GM13977 (cell line): ENCODE data around the gene OR2L8.

Experiments
- DNase-seq: peaks from one replicate; pipeline ENCODE4 v3.0.0; 2012; ENCODE audit warnings: low spot score
- in situ Hi-C: fragments of 300-500 bp; cut with MboI; formaldehyde crosslinking; loops from one replicate; pipeline ENCODE4 v1.12.0; 2022; ENCODE audit warnings: low sequenced_read_pairs, low pct_unique_long_range_greater_than_20kb, mixed read lengths, inconsistent platforms; ENCODE audit not compliant: unreplicated experiment
- TF ChIP-seq, protein P1 (sequence below): IDR thresholded peaks from 2 replicates; pipeline ENCODE4 v1.5.1; 2012; ENCODE audit warnings: mild to moderate bottlenecking, control low read depth; ENCODE audit not compliant: insufficient read depth; ENCODE audit errors: extremely low read depth, missing control alignments

The OR2L8 gene

DNA sequence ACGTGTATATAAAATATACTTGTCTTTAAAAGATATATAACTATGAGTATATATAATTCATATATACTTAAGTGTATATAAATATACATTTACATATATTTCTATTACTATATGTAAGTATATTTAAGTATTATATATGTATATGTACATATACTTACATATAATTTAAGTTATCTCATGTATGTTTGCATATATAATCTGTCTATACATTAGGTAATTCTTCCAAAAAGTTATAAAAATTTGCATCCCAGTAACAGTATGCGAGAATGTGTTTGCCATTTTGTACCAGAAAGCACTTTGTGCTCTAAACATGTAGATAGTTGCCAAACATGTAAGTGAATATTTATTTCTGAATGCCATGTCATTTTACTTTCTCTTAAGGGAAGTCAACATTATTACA, 16.3 kb downstream of the OR2L8 start, which contains the start of gene OR2AK2:
OR2AK2 (plus strand) TSS at position 301 of the 400 bp plus-strand sequence. CDS start 144 bp downstream, outside the sequence.
- no peak for DNase-seq
- TF ChIP-seq, protein P1, sequence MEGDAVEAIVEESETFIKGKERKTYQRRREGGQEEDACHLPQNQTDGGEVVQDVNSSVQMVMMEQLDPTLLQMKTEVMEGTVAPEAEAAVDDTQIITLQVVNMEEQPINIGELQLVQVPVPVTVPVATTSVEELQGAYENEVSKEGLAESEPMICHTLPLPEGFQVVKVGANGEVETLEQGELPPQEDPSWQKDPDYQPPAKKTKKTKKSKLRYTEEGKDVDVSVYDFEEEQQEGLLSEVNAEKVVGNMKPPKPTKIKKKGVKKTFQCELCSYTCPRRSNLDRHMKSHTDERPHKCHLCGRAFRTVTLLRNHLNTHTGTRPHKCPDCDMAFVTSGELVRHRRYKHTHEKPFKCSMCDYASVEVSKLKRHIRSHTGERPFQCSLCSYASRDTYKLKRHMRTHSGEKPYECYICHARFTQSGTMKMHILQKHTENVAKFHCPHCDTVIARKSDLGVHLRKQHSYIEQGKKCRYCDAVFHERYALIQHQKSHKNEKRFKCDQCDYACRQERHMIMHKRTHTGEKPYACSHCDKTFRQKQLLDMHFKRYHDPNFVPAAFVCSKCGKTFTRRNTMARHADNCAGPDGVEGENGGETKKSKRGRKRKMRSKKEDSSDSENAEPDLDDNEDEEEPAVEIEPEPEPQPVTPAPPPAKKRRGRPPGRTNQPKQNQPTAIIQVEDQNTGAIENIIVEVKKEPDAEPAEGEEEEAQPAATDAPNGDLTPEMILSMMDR: no peak
- in situ Hi-C loops: no loop called here

DNA sequence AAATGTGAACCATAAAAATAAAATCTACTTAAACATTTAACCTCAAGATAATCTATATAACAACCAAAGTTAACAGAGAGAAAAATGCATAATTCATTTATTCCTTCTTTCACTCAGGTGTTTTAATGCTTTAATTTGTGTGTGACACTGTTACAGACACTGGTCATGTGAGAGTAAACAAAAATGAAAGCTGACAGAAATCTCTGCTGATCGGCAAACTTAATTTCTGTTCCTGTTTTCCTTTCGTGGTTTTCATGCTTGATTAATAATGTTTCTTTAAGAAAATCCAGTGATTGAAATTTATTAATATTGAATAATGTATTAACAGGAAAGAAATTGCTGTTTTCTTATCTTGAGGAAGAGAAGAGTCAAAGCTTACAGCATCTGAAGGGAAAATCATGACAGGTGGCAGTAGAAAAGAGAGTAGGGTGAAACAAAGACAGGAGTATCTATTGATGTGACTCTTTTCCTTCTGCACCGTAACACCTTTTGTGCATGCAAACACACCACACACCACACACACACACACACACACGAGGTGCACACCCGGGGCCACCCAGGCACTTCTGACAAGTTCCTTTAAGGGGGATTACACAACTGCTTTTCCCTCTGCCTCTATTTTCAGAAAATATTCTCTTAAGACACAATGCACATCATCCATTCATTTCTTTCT, 18.0 kb downstream of the OR2L8 start:
- in situ Hi-C loops: no loop called here
- TF ChIP-seq, protein P1: no peak
- peak; percentile 4 for DNase-seq

DNA sequence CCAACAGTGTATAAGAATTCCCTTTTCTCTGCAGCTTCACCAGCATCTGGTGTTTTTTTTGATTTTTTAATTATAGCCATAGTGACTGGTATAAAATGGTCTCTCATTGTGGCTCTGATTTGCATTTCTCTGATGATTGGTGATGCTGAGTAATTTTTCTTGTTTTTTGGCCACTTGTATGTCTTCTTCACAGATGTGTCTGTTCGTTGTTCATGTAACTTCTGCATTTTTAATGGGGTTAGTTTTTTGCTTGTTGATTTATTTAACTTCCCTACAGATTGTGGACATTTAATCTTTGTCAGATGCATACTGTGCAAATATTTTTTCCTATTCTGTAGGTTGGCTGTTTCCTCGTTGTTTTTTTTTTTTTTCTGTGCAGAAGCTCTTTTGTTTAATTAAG, 44.3 kb downstream of the OR2L8 start:
- in situ Hi-C loops: no loop called here
- TF ChIP-seq, protein P1: no peak
- DNase-seq: no peak

DNA sequence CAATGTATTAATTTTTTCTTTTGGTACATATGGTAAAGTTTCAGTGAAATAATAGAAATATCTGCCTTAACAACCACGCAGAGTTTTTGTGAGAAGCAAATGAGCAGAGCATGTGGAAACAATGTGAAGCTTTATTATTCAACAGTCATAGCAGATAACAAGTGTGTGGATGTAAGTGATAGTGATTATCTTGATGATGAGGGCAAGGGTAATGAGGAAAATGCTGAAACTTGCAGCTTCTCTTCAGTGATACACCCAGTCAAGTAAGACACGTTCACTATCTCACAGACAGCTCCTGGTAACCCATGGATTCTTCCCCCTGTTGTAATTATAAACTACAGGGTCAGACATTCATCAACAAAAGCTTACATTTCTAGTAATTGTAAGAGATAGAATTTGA, 50.2 kb downstream of the OR2L8 start:
- DNase-seq: no peak
- in situ Hi-C loops: no loop called here
- TF ChIP-seq, protein P1: no peak
